VCaP (cell line): Measurements from ENCODE around the gene PPM1F.
"Not testable (repeated sequence)": the region's sequence is repeated elsewhere in the genome, so short reads cannot be mapped to it uniquely, and the experiment has no call there.

ENCODE experiments used
- H3K27ac ChIP-seq: fragments of 450-650 bp; 2 replicates; pipeline ENCODE4 v1.5.1; 2017
- TF ChIP-seq, protein P1 (sequence below): fragments of 450-650 bp; conservative IDR thresholded peaks from 2 replicates; pipeline ENCODE4 v1.5.1; 2017; ENCODE audit warnings: mild to moderate bottlenecking, moderate library complexity

The PPM1F gene

DNA sequence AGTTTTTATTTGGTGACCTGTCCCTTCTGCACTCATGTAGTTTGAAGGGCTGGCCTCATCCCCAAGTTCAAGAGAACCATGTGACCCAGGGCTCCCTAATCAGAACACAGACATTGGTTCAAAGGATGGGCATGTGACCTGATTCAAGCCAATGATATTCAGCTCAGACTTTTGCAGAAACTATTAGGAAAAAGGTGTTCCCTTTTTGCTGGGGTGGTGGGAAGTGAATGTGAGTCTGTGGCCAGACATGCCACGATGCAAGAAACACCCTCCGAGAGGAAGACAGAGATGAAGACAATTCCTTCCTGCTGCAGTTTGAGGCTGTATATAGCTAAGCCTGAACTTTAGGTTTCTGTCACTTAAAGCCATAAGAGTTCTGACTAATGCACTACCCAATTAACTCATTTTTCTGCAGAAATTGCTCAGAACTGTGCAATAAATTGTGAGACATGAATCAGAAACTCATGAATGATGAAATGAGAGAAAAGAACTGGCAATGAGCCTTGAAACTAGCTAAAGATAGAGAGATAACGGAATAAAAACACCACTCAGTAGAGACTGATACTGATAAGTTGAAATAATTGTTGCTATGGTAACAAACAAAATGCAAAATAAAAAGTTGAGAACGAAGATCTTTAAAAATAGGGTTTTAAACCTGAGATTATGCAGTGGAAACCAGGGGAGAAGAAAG, 76.0 kb downstream of the PPM1F start:
- no peak overlapping the region for H3K27ac ChIP-seq
- TF ChIP-seq, protein P1, sequence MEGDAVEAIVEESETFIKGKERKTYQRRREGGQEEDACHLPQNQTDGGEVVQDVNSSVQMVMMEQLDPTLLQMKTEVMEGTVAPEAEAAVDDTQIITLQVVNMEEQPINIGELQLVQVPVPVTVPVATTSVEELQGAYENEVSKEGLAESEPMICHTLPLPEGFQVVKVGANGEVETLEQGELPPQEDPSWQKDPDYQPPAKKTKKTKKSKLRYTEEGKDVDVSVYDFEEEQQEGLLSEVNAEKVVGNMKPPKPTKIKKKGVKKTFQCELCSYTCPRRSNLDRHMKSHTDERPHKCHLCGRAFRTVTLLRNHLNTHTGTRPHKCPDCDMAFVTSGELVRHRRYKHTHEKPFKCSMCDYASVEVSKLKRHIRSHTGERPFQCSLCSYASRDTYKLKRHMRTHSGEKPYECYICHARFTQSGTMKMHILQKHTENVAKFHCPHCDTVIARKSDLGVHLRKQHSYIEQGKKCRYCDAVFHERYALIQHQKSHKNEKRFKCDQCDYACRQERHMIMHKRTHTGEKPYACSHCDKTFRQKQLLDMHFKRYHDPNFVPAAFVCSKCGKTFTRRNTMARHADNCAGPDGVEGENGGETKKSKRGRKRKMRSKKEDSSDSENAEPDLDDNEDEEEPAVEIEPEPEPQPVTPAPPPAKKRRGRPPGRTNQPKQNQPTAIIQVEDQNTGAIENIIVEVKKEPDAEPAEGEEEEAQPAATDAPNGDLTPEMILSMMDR = no peak

DNA sequence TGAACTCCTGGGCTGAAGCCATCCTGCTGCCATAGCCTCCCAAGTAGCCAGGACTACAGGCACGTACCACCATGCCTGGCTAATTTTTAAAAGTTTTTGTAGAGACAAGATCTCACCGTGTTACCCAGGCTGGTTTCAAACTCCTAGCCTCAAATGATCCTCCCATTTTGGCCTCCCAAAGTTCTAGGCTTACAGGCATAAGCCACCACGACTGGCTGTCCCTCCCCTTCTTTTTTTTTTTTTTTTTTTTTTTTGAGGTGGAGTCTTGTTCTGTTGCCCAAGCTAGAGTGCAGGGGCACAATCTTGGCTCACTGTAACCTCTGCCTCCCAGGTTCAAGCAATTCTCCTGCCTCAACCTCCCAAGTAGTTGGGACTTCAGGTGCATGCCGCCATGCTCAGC, 77.7 kb downstream of the PPM1F start:
- H3K27ac ChIP-seq = not testable (repeated sequence)

DNA sequence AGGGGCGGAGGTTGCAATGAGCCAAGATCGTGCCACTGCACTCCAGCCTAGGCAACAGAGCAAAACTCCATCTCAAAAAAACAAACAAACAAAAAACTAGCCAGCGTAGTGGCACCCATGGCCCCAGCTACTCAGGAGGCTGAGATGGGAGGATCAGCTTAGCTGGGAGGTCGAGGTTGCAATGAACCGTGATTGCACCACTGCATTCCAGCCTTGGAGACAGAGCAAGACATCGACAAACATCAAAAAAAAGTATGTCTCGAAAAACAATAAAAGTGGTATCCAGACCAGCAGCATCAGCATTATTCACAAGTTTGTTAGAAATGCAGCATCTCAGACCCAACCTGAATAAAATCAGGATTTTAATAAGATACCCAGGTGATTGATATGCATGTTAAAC, 79.0 kb downstream of the PPM1F start:
- H3K27ac ChIP-seq = no peak overlapping the region
- TF ChIP-seq, protein P1 = no peak

DNA sequence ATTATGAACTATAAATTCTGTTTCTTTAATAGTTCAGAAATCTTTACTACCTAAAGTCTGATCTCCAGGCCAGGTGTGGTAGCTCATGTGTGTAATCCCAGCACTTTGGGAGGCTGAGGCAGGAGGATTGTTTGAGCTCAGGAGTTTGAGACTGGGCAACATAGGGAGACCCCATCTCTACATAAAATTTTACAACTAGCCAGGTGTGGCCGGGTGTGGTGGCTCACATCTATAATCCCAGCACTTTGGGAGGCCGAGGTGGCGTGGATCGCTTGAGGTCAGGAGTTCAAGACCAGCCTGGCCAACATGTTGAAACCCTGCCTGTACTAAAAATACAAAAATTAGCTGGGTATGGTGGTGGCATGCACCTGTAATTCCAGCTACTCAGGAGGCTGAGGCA, 79.9 kb downstream of the PPM1F start:
- not testable (repeated sequence) for H3K27ac ChIP-seq
